Psoas muscle (tissue), 8 donors: ENCODE results near the gene MKI67. TPM values are rescaled to one million over a fixed set of nuclear protein-coding genes. Genes with fewer than 3 reads are reported as not detected.

Experiments
- ATAC-seq, 4 donors: fragments of 200-7000 bp; cut with Tn5 transposase; one replicate each; pipeline ENCODE4 v1.9.1; 2020; ENCODE audit warnings: moderate library complexity in 3 of 4, mild to moderate bottlenecking in 2 of 4
- DNase-seq, 2 donors: peaks; one replicate each; pipeline ENCODE4 v3.0.0-alpha.2; 2020
- H3K27ac ChIP-seq: fragments of 200-600 bp; one replicate; pipeline ENCODE4 v1.8.0; 2022
- H3K27me3 ChIP-seq, 3 donors: fragments of 200-600 bp in 1 of 3; one replicate each; pipeline versions ENCODE4 v1.6.1 to v1.8.0; 2013 to 2022; ENCODE audit warnings: low read length in 2 of 3, mild to moderate bottlenecking in 2 of 3, moderate library complexity in 1 of 3; ENCODE audit not compliant: insufficient read depth in 3 of 3
- H3K36me3 ChIP-seq, 2 donors: fragments of 200-600 bp in 1 of 2; one replicate each; pipeline versions ENCODE4 v1.6.1 to v1.8.0; 2013 to 2022; ENCODE audit warnings: low read depth in 1 of 2, mild to moderate bottlenecking in 1 of 2, moderate library complexity in 1 of 2; ENCODE audit not compliant: insufficient read depth in 1 of 2
- H3K4me1 ChIP-seq: fragments of 200-600 bp; one replicate; pipeline ENCODE4 v1.8.0; 2022
- H3K4me3 ChIP-seq: fragments of 200-600 bp; one replicate; pipeline ENCODE4 v1.8.0; 2022; ENCODE audit warnings: mild to moderate bottlenecking
- H3K9me3 ChIP-seq: fragments of 200-600 bp; one replicate; pipeline ENCODE4 v1.8.0; 2022
- CTCF ChIP-seq: fragments of 200-600 bp; IDR thresholded peaks from one replicate; pipeline ENCODE4 v1.8.0; 2022; ENCODE audit warnings: antibody characterized with exemption
- WGBS, 3 donors: extraction: QIAGEN DNeasy Blood & Tissue Kit; methylation state at CpG; one replicate each; pipeline versions ENCODE4 v1.1.6 to v1.1.7; 2013; 5-methylcytosine and 5-hydroxymethylcytosine counted together
- intact Hi-C, 2 donors: fragments of 100-400 bp; cut with DNase I; formaldehyde crosslinking; loops; one replicate each; pipeline versions ENCODE4 v1.11.0 to v1.14.2; 2022
- polyA plus RNA-seq, 3 donors: library from polyadenylated mRNA; stranded (reverse); fragments of 200-250 nt; gene quantifications; one replicate each; pipeline ENCODE4 v1.2.3, GENCODE V29; 2013
- total RNA-seq, 4 donors: library from RNA; stranded (reverse); fragmentation: NEBNext Ultra II Directional in 2 of 4; extraction: Animal tissue kit (Norgen Biotek cat#: 25700) in 2 of 4; gene quantifications; one replicate each; pipeline versions ENCODE4 v1.2.1 to v1.2.4, GENCODE V29; 2021 to 2023
- donor health status: healthy with polysubstance abuse.
- donor health status: DM: no; HTN: no; CAD: no; lungs with moderate emphysema.
- donor health status: Bipolar disorder and iron deficiency.
- donor health status: healthy.
- donor health status: DM: yes; HTN: yes; CAD: no.
- donor health status: DM: no; HTN: no; CAD: no.
- donor health status: DM: no; HTN: no; CAD: no.
- donor health status: DM: yes; HTN: yes; CAD: no.

Gene MKI67
- total and polyA plus RNA-seq, 7 donors: 0.02 to 0.84 (median 0.13) TPM; not detected in 1

GRCh38 chr10:128055061-128055868 lies 71.0 kb downstream of the MKI67 start:
- ATAC-seq (no peak), DNase-seq (no peak)
- Histone ChIP-seq H3K4me1 (no peaks in the 10 kb centered on the region), H3K27me3 (no peaks in the 10 kb centered on the region), H3K9me3 (no peaks in the 10 kb centered on the region), H3K36me3 (no peaks in the 10 kb centered on the region), H3K4me3 (no peak overlapping the region), H3K27ac (no peak overlapping the region)
- no peak for TF ChIP-seq CTCF
- WGBS, 3 donors: 94 to 97% (median 95%) methylated on average over 25 of the region's 25 CpGs
- intact Hi-C loops: no loop called here

GRCh38 chr10:128054163-128054970 lies 71.9 kb downstream of the MKI67 start:
- TF ChIP-seq CTCF: no peak
- Histone ChIP-seq H3K27me3 (no peaks in the 10 kb centered on the region), H3K4me1 (no peaks in the 10 kb centered on the region), H3K9me3 (no peaks in the 10 kb centered on the region), H3K36me3 (no peaks in the 10 kb centered on the region), H3K4me3 (no peak overlapping the region), H3K27ac (no peak overlapping the region)
- WGBS, 3 donors: 85 to 90% (median 90%) methylated on average over 16 of the region's 16 CpGs
- ATAC-seq (peak in 1 of 4 donors; percentile 31), DNase-seq (no peak)
- intact Hi-C loops: no loop called here

GRCh38 chr10:128053356-128053755 lies 72.9 kb downstream of the MKI67 start:
- no peak for TF ChIP-seq CTCF
- no peak overlapping the region for H3K4me3 ChIP-seq
- intact Hi-C loops: no loop called here
- WGBS, 3 donors: 94 to 96% (median 95%) methylated on average over 7 of the region's 7 CpGs
- no peaks in the 10 kb centered on the region for H3K4me1 ChIP-seq
- H3K36me3 ChIP-seq: no peaks in the 10 kb centered on the region
- H3K27ac ChIP-seq: no peak overlapping the region
- no peaks in the 10 kb centered on the region for H3K9me3 ChIP-seq
- H3K27me3 ChIP-seq: no peaks in the 10 kb centered on the region
- no peak for DNase-seq
- ATAC-seq: no peak

GRCh38 chr10:128052696-128053095 lies 73.5 kb downstream of the MKI67 start:
- Histone ChIP-seq H3K4me1 (no peaks in the 10 kb centered on the region), H3K27me3 (no peaks in the 10 kb centered on the region), H3K36me3 (no peaks in the 10 kb centered on the region), H3K4me3 (no peak overlapping the region), H3K9me3 (no peaks in the 10 kb centered on the region), H3K27ac (no peak overlapping the region)
- no peak for DNase-seq
- no peak for TF ChIP-seq CTCF
- intact Hi-C loops: no loop called here
- WGBS, 3 donors: 85 to 92% (median 91%) methylated on average over 7 of the region's 7 CpGs
- ATAC-seq: no peak
